Effector CD4-positive, alpha-beta T cell (primary cell): ENCODE data around the gene TRIM54. TPM values are rescaled to one million over a fixed set of nuclear protein-coding genes. Genes with fewer than 3 reads are reported as not detected.

Source experiments
- DNase-seq: peaks from one replicate; pipeline ENCODE4 v3.0.0-alpha.2; 2020
- total RNA-seq: gene quantifications from one replicate; lab custom pipeline; 2026; lab: John Stamatoyannopoulos, UW

Gene TRIM54, protein sequence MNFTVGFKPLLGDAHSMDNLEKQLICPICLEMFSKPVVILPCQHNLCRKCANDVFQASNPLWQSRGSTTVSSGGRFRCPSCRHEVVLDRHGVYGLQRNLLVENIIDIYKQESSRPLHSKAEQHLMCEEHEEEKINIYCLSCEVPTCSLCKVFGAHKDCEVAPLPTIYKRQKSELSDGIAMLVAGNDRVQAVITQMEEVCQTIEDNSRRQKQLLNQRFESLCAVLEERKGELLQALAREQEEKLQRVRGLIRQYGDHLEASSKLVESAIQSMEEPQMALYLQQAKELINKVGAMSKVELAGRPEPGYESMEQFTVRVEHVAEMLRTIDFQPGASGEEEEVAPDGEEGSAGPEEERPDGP
- total RNA-seq = not detected

DNA sequence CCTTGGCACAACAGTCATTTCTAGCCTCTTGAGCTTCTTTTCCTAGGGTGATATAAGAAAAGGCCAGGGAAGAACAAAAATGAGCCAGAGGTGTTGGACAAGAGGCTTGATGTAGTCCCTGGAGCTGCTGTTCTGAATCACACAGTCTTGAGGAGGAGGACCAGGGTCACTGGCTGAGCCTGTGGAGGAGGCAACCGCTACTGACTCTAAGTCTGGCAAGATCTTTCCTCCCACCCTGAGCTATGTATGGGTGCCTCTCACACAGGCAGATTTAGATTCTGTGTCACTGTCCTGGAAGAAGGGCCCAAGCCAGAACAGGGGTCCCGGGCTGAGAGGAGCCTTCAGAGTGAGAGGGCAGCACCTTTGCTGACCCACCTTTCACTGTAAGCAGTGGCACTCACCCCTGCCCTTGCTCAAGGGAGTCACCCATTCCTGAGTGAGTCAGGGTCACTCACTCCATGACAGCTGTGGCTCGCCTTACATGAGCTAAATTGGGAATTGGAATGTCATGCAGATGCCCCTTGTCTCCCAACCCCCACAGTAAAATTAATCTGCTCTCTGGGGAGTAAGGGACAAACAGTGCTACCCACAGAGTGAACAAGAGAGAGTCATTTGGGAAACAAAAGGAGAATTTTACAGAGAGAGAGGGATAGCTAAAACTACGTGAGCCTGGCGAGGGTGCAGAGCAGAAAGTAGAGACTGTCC, at the start of gene TRIM54:
Gene TRIM54, plus strand, starts transcription at position 575 of the 705 bp plus-strand sequence. CDS start 303 bp downstream, outside the sequence.
- no peak for DNase-seq

DNA sequence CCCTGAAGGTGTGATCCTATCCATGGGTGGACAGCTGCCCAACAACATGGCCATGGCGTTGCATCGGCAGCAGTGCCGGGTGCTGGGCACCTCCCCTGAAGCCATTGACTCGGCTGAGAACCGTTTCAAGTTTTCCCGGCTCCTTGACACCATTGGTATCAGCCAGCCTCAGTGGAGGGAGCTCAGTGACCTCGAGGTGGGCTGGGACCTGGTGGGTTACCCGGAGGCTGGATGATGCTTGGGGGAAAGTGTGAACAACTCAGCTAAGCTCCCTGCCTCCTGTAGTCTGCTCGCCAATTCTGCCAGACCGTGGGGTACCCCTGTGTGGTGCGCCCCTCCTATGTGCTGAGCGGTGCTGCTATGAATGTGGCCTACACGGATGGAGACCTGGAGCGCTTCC, 48.9 kb upstream of the TRIM54 start:
- no peak for DNase-seq

DNA sequence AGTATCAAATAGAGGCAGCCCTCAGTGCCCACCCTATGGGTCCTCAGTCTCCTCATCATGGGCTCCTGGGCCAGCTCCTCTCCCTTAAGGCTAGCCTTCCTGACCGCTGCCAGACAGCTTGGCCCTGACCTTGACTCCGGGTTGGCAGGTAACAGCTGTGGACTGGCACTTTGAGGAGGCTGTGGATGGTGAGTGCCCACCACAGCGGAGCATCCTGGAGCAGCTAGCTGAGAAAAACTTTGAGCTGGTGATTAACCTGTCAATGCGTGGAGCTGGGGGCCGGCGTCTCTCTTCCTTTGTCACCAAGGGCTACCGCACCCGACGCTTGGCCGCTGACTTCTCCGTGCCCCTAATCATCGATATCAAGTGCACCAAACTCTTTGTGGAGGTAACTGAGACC, 46.1 kb upstream of the TRIM54 start:
- DNase-seq = no peak

DNA sequence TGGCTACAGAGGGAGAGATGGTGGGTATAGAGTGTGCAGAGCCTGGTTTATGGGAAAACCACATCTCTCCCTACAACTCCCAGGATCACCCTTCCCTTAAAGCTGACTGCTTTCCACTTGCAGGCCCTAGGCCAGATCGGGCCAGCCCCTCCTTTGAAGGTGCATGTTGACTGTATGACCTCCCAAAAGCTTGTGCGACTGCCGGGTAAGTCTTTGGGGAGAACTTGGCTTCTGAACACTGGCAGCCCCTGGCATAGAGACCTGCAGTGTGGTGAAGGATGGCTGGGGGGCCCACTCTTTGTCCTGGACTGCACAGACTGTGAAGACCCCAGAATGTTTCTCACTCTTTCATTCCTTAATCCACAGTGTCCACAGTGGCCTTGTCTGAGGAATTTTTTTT, 45.6 kb upstream of the TRIM54 start:
- no peak for DNase-seq

DNA sequence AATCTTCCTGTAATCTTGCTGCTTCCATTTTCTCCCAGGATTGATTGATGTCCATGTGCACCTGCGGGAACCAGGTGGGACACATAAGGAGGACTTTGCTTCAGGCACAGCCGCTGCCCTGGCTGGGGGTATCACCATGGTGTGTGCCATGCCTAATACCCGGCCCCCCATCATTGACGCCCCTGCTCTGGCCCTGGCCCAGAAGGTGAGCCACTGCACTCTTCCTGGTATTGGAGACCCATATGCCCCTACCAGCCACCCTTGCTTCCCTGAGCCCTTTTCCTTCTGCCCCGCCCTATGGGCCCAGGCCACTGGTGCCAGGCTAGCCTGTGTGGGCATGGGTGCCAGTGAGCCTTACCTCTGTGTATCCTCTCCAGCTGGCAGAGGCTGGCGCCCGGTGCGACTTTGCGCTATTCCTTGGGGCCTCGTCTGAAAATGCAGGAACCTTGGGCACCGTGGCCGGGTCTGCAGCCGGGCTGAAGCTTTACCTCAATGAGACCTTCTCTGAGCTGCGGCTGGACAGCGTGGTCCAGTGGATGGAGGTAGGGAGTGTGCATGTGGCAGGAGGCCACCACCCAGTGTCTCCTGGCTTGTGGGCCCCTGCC, 44.8 kb upstream of the TRIM54 start:
- no peak for DNase-seq

DNA sequence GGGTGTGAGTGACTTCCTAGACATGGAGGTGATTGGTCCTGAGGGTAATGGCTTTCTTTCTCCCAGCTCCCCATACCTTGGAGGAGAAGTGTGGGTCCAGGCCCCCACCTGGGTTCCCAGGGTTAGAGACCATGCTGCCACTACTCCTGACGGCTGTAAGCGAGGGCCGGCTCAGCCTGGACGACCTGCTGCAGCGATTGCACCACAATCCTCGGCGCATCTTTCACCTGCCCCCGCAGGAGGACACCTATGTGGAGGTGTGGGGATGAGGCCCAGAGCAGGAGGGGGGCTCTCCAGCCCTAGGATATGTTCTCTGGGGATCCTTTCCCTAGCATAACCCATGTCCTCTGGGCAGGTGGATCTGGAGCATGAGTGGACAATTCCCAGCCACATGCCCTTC, 43.3 kb upstream of the TRIM54 start:
- no peak for DNase-seq

DNA sequence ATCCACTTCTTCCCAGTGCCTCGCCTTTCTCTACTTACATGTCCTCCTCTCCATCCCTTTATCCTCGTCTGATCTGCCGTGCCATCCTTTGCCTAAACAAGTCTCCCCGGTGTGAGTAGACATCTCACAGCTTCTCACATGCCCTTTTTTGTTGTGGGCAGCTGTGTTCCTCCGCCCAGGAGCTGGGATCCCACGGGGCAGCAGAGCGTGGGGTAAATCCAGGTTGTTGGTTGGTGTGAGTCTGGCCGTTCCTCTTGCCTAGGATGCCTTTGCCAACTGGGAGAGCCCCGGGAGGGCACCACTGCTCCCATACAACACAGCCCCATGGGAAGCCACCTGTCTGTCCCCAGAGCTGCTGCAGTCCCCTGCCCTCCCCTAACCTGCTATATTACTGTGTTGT, 41.8 kb upstream of the TRIM54 start:
- no peak for DNase-seq

DNA sequence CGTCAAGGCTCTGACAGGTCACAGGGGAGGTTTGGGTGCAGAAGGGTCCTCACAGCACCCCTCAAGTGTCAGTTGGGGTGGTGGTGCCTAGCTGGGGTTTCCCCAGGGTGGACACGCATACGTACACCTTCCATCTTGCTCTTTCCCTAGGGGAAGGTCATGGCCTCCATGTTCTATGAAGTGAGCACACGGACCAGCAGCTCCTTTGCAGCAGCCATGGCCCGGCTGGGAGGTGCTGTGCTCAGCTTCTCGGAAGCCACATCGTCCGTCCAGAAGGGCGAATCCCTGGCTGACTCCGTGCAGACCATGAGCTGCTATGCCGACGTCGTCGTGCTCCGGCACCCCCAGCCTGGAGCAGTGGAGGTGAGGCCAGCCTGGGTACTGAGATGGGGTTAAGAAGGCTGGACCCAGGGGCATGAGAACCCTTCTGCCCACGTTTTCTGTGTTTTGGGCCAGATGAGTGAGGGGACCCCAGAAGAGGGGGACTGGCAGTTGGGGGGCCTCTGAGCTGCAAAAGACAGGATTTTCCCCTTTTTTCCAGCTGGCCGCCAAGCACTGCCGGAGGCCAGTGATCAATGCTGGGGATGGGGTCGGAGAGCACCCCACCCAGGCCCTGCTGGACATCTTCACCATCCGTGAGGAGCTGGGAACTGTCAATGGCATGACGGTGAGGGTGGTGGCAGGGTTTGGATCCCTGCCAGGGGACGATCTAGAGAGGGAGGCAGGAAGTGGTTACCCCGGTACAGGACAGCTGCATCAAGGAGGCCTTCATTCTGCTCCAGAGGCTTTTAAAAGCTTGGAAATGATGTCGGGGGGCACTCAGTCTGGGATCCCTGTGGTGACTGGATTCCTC, 40.2 kb upstream of the TRIM54 start:
- DNase-seq = no peak

DNA sequence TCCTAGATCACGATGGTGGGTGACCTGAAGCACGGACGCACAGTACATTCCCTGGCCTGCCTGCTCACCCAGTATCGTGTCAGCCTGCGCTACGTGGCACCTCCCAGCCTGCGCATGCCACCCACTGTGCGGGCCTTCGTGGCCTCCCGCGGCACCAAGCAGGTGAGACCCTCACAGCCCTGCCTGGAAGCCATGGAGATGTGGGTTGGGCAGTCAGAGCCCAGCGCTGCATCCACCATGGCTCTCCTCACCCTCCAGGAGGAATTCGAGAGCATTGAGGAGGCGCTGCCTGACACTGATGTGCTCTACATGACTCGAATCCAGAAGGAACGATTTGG, 39.6 kb upstream of the TRIM54 start:
- DNase-seq = no peak

DNA sequence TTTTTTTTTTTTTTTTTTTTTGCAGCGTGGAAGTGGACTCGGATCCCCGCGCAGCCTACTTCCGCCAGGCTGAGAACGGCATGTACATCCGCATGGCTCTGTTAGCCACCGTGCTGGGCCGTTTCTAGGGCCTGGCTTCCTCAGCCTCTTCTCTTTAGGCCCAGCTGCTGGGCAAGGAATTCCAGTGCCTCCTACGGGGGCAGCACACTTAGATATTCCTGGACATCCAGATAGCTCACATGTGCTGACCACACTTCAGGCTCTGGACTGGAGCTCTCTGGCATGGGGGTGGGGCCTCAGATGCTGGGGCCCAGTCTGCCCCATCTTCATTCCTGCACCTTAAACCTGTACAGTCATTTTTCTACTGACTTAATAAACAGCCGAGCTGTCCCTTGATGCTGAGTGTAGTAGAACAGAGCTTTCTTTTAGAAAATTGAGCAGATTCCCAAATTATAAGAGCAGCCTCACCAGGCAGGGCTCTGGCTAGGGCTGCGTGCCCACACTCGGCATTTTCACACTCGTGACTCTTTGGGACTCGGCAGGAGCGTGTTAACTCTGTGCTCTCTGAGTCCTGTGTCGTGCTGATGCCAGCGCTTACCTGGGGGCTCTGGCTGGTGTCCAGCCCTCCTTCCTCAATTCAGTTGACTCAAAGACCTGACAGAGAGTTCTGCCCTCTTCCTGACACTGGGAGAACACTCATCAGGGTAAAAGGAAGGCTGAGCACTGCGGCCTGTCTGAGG, 38.7 kb upstream of the TRIM54 start:
- no peak for DNase-seq

DNA sequence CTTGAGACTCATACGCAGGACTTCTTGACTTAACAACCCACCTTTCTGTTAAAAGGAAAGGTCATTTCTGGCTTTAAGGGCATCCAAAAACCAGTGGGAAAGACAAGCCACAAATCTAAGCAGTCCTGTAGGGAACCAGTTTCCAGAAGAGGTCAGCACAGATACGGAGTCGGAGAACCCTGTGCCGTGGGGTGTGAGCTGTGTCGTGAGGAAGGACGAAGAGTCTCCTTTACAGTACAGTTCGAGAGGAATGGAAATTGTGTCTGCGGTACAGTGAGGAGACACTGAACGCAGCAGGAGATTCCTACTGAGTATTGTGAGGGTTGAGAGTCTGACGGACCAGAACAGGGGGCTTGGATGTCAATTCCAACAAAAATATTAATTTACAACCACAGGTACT, 37.1 kb upstream of the TRIM54 start:
- DNase-seq = no peak

DNA sequence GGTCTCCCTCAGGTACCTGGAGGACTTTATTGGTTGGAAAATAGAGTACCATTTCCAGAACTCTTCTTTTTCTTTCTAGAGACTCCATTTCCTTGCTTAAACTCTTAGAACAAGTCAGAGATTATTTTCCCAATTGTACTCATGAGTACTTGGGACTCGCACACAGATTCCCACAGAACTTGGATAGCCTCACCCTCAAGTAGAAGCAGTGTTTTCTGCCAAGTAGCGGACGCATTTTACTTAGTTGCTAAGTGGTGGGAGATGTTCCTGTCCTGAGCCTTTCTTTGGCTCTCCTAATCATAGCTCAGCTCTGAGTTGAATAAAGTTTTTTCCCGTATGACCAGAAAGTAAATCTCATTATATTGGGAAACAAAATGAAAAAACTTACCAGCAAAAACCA, 36.6 kb upstream of the TRIM54 start:
- no peak for DNase-seq

DNA sequence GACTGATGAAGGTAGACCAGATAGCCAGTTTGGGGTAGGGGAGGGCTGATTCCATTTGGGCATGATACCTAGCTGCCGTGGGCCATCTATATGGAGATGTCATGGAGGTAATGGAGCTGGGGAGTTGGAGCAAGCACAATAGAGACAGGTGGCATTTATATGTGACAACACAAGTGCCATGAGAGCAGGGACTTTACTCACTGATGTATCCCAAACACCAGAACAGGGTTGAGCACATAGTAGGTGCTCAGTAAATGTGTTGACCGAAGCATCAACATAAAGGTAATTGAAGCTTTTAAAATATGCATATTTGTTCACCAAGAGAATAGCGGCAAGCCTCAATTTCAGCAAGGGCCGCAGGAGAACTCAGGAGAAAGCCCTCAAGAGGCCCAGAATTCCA, 34.3 kb upstream of the TRIM54 start:
- no peak for DNase-seq

DNA sequence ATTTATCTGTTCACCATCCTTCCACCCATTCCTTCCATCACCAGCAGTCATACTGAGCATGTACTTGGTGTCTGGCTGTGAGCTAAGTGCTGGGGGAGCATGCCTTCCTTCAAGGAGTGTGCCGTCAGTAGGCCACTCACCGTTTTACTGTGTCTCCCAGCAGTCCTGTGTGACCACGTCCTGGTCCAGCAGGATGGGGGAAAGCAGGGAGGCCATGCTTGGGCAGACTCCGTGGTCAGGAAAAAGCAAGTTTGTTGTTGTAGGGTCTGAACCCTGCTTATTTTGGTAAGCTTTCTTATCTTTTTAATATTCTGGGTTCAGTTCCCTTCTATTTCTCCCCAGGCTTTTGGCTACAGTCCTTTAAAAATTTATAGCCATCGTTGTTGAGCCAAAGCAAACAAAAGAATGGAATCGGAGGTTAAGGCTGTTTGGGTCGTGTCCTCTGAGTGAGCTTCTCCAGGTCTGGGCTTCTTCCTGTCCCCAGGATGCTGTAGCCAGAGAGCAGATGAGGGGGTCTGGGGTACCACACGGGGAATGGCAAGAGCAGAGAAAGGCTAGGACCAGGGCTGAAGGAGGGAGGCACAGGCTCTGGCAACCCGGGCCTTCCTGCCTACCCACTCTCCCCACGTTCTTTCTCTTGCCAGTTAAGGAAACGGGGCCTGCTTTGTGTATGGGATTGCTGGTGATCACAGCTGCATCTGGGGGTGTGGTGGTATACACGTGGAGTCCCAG, 32.9 kb upstream of the TRIM54 start:
- DNase-seq = no peak

DNA sequence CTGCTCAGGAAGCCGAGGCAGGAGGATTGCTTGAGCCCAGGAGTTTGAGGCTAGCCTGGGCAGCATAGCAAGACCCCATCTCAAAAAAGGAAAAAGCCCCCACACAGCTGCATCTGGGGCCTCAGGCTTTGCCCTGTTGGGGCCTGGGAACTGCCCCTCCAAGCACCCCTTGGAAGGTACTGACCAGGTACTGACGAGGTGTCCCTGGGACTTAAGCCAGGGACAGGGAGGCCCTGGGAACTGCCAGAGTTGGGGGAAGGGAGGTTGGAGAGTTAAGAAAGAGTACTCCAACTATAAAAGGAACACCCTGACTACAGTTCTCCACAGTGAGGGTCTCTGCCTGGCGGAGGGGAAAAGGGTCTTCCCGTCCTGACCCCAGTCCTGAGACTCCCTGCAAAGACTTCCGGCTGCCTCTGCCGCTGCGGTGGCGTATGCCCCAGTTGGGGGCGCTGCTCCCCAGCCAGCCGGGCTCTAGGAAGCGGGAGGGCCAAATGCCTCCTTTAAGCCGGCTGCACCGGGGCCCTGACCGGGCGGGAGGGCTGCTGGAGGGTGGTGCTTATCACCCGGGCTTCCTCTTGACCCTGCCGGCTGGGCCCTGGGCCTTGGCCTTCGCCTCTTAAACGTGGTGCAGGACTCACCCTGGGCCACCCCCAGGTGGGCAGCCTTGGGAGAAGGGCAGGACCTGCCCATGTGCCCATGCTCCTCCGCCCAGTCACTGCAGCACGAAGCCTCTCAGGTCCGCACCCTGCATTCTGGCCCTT, 32.2 kb upstream of the TRIM54 start:
- DNase-seq = no peak

DNA sequence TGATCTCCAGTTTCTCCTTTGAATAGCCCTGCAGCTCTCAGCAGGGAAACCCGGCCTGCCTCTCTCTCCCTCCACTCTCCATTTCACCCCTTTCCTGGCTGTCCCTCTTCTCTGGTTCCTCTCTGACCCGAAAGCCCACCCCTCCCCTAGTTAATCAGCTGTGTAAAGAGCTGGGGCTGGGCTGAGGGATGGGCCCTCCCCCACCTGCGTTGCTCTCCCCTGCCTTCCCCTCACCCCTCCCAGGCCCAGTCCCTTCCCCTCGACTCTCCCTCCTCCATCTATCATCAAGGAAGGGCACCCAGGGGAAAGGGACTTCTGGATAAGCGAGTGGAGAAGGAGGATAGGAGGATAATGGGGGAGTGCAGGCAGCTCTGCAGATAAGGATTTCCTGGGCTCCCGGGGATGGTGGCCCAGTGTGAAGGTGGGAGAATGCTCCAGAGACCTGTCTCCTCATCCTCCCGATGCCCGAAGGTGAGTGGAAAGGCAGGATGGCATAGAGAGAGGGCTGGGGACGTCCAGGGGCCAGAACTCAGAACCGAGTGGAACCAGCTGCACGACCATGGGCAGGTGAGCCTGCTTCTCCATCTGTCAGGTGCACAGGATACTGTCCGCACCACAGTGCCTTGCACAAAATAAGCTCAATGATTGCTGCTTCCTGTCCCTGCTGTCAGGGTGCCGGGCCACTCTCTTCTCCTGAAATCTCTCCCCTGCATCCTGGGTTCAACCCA, 31.4 kb upstream of the TRIM54 start:
- no peak for DNase-seq

DNA sequence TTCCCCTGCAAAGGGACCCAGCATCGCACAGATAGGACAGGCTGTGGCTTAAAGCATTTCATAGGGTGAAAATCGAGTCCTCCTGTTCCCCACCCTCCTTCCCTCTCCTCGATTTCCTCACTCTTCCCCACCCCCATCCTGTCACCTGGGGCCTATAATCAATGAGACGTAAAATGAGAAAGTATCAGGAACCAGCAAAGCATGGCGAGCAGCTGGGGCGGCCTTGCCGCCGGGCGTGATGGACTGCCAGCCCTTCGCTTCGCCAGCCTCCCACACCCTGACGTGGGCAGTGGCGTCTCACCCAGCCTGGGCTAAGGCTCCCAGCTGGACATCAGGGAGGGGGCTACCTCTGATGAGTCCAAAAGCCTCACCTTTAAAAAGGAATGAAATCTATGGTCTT, 30.5 kb upstream of the TRIM54 start:
- DNase-seq = no peak

DNA sequence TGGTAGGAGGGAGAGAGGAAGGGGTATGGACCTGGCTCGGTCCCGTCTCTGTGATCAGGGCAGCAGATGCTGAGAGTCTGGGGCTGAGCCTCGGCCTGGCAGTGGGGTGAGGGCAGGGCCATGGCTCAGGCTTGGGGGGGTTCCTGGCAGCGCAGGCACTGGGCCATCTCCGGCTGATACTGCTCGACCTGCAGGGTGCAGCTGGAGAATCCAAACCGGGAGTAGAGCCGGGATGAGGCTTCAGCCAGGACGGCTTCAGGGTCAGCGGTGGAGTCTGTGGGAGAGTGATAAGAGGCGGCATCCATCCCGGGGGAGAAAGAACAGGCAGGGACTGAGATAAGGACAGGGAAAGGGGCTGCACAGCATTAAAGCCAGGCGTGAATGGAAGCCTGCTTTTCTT, 27.0 kb upstream of the TRIM54 start:
- DNase-seq = no peak

DNA sequence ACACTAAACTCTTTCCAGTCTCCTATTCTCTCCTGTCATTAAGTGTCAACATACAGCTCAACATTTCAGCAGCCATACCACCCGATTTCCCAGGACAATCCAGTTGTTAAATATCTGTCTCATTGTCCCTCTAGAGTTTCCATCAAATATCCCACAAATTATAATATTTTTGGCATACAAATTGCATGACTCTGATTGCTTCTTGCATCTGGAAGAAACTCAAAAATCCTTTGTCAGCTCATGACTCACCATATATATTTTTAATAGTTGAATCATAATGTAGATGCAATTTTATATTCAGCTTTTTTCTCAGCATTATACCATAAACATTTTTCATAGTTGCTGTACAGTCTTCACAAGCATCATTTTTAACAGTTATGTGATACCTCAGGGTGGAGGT, 26.6 kb upstream of the TRIM54 start:
- DNase-seq = no peak

DNA sequence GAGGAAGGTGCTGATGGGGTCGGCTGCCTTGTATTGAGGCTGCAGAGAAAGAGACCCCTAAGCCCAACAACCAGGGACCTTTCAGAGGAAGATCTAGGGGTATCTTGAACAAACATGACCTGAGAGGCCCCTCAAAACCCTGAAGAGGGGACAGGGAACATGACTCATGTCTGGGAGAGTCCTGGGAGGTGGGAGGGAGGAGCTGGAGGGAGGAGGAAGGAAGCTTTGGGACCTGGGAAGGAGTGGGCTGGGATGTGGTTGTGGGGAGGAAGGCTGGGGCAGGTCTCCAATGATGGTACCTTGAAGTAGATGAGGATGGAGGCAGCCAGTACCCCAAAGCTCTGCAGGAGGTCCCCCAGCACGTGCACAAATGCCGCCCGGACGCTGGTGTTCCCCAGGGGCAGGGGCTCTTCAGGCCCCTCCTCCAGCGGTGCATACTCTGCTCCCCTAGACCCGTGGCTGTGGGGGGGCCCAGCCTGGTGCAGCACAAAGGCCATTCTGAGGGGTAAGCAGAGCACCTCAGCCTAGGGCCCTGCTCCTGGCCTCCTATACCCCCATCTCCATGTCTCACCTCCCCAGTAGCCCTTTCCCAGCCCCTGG, 25.3 kb upstream of the TRIM54 start:
- DNase-seq = no peak
